Measurements from ENCODE around the gene GALNT6.

The GALNT6 gene

DNA sequence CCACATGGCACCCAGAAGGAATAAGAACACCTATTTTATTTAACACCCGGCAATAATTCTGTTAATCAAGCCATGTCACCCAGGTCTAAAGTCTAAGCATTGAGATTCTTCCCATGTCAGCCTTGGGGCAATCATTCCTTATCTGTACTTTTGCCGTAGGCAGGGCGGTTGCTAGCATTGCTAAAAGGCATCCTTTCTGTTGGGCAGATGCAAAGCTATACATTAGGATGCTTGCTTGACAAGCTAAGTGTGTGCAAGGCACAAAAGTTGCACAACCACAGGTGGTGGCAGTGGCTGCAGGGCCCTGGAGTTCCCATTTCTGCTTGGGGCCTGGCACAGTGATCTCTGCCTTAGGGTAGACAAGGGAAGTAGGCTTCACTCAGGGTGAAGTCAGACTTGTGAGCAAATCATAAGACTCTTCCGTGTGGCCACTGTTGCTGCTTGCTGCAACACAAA lies 12.5 kb upstream of the GALNT6 start:
- Histone ChIP-seq H3K9me3 (replicated peaks; ENCODE audit: low read length) (no peaks in the 10 kb centered on the region), H3K4me3 (ENCODE audit: low read length) (no peak overlapping the region), H3K36me3 (ENCODE audit: insufficient read depth, low read length) (no peaks in the 10 kb centered on the region), H3K4me1 (ENCODE audit: control insufficient read depth, insufficient read depth, low read length) (peaks cover 3% of the 10 kb centered on the region), H3K4me2 (ENCODE audit: low read length) (no peak overlapping the region), H3K27me3 (ENCODE audit: control insufficient read depth, insufficient read depth, low read length) (no peaks in the 10 kb centered on the region), H3K9ac (ENCODE audit: low read depth, low read length) (no peak overlapping the region)

DNA sequence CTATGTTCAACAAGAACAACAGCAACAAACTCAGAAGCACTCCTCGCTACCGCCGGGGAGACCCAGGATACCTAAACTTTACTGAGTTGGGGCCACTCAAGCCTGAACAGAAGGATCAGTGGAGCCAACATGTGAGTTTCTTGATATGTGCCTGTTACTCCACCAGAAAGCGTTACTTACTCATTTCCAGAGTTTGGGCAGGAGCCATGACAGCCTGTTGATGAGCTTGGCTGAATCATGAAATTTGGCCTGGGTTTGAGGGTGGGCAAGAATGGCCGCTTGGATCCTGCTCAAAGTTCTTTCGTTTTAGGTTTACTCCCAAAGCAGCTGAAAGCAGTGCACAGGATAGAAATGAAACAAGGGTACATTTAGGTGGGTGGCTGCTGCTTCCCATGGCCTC lies 12.0 kb upstream of the GALNT6 start:
- H3K4me3 ChIP-seq (ENCODE audit: low read length) = no peak overlapping the region
- H3K27me3 ChIP-seq (ENCODE audit: control insufficient read depth, insufficient read depth, low read length) = no peaks in the 10 kb centered on the region
- H3K9ac ChIP-seq (ENCODE audit: low read depth, low read length) = no peak overlapping the region
- H3K4me2 ChIP-seq (ENCODE audit: low read length) = no peak overlapping the region
- no peaks in the 10 kb centered on the region for H3K9me3 ChIP-seq (replicated peaks; ENCODE audit: low read length)
- no peaks in the 10 kb centered on the region for H3K36me3 ChIP-seq (ENCODE audit: insufficient read depth, low read length)
- peaks cover 3% of the 10 kb centered on the region for H3K4me1 ChIP-seq (ENCODE audit: control insufficient read depth, insufficient read depth, low read length)

DNA sequence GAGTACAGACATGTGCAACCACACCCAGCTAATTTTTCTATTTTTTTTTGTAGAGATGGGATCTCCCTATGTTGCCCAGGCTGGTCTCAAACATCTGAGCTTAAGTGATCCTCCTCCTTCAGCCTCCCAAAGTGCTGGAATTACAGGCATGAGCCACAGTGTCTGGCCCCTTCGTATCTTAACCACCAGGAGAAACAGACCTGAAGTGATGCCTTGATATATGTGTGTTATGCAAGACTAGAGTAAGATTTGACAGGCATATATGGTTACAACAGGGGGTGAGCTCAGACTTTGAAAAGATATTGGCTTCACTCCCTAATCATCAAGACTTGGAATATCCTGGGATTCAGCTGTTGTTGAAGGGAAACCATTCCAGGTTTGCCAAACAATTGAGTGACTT lies 10.7 kb upstream of the GALNT6 start:
- Histone ChIP-seq H3K36me3 (ENCODE audit: insufficient read depth, low read length) (no peaks in the 10 kb centered on the region), H3K9me3 (replicated peaks; ENCODE audit: low read length) (no peaks in the 10 kb centered on the region), H3K4me3 (ENCODE audit: low read length) (no peak overlapping the region), H3K4me1 (ENCODE audit: control insufficient read depth, insufficient read depth, low read length) (peaks cover 3% of the 10 kb centered on the region), H3K27me3 (ENCODE audit: control insufficient read depth, insufficient read depth, low read length) (no peaks in the 10 kb centered on the region), H3K4me2 (ENCODE audit: low read length) (no peak overlapping the region), H3K9ac (ENCODE audit: low read depth, low read length) (no peak overlapping the region)

DNA sequence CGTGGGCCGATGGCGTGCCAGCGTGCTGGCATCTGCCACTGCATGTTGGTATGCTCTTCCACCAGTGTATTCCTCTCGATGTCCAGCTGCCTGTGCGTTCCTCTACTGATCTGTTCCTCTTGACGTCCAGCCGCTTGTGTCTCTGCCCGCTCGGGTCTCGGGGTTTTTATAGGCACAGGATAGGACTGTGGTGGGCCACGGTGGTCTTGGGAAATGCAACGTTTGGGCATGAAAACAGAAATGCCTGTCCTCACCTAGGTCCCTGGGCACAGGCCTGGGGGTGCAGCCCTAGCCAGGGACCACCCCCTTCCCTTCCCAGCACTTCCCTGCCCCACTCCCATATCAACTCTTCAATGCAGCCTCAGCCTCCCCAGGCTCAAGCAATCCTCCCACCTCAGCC lies 10.3 kb upstream of the GALNT6 start:
- H3K4me1 ChIP-seq (ENCODE audit: control insufficient read depth, insufficient read depth, low read length) = peaks cover 3% of the 10 kb centered on the region
- no peak overlapping the region for H3K4me3 ChIP-seq (ENCODE audit: low read length)
- H3K27me3 ChIP-seq (ENCODE audit: control insufficient read depth, insufficient read depth, low read length) = no peaks in the 10 kb centered on the region
- H3K4me2 ChIP-seq (ENCODE audit: low read length) = no peak overlapping the region
- H3K9me3 ChIP-seq (replicated peaks; ENCODE audit: low read length) = no peaks in the 10 kb centered on the region
- no peaks in the 10 kb centered on the region for H3K36me3 ChIP-seq (ENCODE audit: insufficient read depth, low read length)
- no peak overlapping the region for H3K9ac ChIP-seq (ENCODE audit: low read depth, low read length)

DNA sequence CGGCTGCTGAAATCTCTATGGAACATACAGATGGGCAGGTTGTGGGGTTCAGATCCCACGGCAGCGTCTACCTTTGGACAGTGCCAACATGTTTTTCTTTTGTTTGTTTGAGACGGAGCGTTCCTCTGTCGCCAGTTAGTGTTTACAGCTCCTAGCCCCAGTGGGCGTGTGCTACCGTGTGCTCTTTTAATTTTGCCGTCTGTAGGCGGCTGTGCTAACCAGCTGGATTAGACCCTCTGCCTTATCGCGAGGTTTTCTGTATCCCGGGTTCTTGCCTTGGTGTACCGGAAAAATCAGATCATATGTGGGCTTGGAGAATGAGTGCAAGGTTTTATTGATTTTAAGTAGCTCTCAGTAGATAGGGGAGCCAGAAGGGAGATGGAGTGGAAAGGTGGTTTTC lies 9.8 kb upstream of the GALNT6 start:
- no peak overlapping the region for H3K4me3 ChIP-seq (ENCODE audit: low read length)
- H3K4me1 ChIP-seq (ENCODE audit: control insufficient read depth, insufficient read depth, low read length) = peaks cover 3% of the 10 kb centered on the region
- no peaks in the 10 kb centered on the region for H3K36me3 ChIP-seq (ENCODE audit: insufficient read depth, low read length)
- no peaks in the 10 kb centered on the region for H3K9me3 ChIP-seq (replicated peaks; ENCODE audit: low read length)
- no peak overlapping the region for H3K4me2 ChIP-seq (ENCODE audit: low read length)
- no peaks in the 10 kb centered on the region for H3K27me3 ChIP-seq (ENCODE audit: control insufficient read depth, insufficient read depth, low read length)
- no peak overlapping the region for H3K9ac ChIP-seq (ENCODE audit: low read depth, low read length)

DNA sequence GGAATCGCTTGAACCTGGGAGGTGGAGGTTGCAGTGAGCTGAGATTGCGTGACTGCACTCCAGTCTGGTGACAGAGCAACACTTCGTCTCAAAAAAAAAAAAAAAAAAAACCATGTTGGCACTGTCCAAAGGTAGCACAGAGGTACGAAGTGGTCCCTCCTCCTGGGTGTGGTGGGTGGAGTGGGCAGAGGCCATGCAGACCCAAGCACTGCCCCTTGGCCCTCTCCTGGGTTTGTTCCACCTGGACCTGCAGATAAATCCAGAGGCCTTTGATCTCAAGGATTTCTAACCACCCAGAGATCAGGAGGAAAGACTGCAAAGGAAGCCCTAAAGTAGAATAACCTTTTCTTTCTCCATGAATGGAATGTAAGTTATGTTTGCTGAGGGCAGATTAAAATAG lies 8.7 kb upstream of the GALNT6 start:
- Histone ChIP-seq H3K36me3 (ENCODE audit: insufficient read depth, low read length) (no peaks in the 10 kb centered on the region), H3K9me3 (replicated peaks; ENCODE audit: low read length) (no peaks in the 10 kb centered on the region), H3K9ac (ENCODE audit: low read depth, low read length) (no peak overlapping the region), H3K4me3 (ENCODE audit: low read length) (no peak overlapping the region), H3K27me3 (ENCODE audit: control insufficient read depth, insufficient read depth, low read length) (no peaks in the 10 kb centered on the region), H3K4me1 (ENCODE audit: control insufficient read depth, insufficient read depth, low read length) (peaks cover 10% of the 10 kb centered on the region), H3K4me2 (ENCODE audit: low read length) (no peak overlapping the region)

DNA sequence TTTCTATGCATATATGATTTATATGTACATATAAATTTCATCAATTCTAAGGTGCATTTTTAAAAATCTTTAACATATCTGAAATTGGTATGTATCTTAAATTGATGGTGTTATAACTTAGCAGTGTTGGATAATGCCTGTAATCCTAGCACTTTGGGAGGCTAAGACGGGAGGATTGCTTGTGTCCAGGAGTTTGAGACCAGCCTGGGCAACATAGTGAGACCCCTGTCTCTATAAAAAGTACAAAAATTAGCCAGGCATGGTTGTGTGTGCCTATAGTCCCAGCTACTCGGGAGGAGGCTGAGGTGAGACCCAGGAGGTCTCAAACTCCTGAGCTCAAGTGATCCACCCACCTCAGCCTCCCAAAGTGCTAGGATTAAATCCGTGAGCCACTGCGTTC lies 6.5 kb upstream of the GALNT6 start:
- H3K4me1 ChIP-seq (ENCODE audit: control insufficient read depth, insufficient read depth, low read length) = peaks cover 20% of the 10 kb centered on the region
- no peak overlapping the region for H3K4me3 ChIP-seq (ENCODE audit: low read length)
- H3K27me3 ChIP-seq (ENCODE audit: control insufficient read depth, insufficient read depth, low read length) = no peaks in the 10 kb centered on the region
- no peaks in the 10 kb centered on the region for H3K9me3 ChIP-seq (replicated peaks; ENCODE audit: low read length)
- no peak overlapping the region for H3K4me2 ChIP-seq (ENCODE audit: low read length)
- H3K36me3 ChIP-seq (ENCODE audit: insufficient read depth, low read length) = no peaks in the 10 kb centered on the region
- H3K9ac ChIP-seq (ENCODE audit: low read depth, low read length) = no peak overlapping the region

DNA sequence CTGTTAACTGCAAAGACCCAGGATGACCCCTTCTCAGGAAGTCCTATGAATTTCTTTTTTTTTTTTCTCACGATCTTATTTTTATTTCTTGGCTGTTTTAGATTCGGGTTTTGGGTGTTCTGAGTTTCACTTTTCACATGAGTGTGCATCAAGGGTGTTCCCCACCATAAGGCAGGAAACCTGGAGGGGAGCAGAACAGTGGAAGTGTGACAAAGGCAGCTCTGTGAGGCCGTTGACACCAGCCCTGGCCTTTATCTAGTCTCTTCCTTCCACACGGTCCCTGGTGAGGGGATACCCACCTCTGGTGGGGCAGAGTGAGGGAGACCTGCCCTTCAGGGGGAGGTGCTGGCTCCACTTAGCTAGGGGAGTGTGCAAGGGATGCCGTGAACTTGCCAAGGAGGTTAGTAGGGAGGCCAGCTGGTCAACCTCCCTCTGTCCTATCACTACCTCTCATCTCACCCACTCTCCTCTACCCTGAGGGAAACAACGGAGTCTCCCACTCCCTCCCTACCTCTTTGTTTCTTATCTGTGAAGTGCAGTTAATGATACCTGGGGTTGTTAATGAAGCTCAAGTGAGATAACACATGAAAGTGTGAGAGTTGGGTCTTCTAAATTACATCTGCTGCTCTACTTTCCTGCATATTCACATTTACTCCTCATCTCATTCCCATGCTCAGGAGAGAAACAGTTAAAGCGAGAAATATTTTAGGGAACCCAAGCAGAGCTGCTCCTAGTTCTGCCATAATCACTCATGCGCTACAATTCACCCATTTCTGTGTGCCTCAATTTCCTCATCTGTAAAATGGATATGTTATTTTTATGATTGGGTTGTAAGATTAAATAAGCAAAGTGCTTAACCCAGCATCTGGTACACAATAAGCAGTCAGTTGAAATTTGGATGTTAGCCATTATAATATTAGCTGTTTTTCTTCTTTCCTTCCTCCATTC lies 4.4 kb upstream of the GALNT6 start:
- H3K4me3 ChIP-seq (ENCODE audit: low read length) = no peak overlapping the region

DNA sequence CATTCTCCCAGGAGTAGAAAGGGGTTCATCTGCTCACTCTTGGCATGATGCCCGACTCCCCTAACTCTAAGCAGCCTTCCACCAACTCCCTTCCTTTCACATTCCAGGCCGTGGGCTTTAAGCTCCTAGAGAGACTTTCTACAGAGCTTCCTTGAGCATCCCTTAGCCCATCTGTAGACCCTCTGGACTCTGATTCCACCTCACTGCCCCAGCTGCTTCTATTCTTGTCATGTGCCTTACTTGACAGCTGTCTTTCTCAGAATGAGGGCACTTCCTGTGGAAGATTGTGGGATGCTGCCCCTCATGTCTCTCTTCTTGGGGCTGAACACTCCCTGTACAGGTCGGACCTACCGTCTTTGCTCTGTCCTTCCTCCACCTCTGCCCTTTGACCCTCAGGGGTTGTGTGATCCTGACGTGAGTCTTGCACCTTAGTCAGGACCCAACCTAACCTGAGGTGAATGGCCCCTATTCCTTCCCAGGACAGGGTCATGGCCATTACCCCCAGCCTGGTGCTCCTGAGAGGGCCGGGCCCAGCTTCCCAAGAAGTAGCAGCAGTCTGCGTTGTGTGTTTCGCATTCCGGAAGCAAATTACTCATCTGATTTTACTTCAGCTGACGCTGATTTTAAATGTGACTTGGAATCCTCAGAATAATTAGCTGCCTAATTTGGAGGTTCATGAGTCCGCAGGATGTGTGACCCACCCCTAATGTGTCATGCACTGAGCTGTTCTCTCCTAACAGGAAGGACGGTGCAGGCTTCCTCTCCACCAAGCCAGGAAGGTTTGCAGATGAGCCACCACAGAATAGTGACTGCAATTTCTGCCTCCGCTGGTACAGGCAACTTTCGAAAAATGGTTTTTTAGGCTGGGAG lies 2.7 kb upstream of the GALNT6 start:
- Histone ChIP-seq H3K4me3 (ENCODE audit: low read length) (peak overlapping the region; percentile 9), H3K9ac (ENCODE audit: low read depth, low read length) (peak overlapping the region; percentile 9), H3K27me3 (ENCODE audit: control insufficient read depth, insufficient read depth, low read length) (no peaks in the 10 kb centered on the region), H3K4me2 (ENCODE audit: low read length) (peak overlapping the region; percentile 29), H3K36me3 (ENCODE audit: insufficient read depth, low read length) (no peaks in the 10 kb centered on the region), H3K4me1 (ENCODE audit: control insufficient read depth, insufficient read depth, low read length) (peaks cover 39% of the 10 kb centered on the region), H3K9me3 (replicated peaks; ENCODE audit: low read length) (no peaks in the 10 kb centered on the region)

More for the DNA sequence above, 4.4 kb upstream of the GALNT6 start:
- Histone ChIP-seq H3K27me3 (ENCODE audit: control insufficient read depth, insufficient read depth, low read length) (no peaks in the 10 kb centered on the region), H3K4me1 (ENCODE audit: control insufficient read depth, insufficient read depth, low read length) (peaks cover 31% of the 10 kb centered on the region), H3K9ac (ENCODE audit: low read depth, low read length) (no peak overlapping the region), H3K9me3 (replicated peaks; ENCODE audit: low read length) (no peaks in the 10 kb centered on the region), H3K36me3 (ENCODE audit: insufficient read depth, low read length) (no peaks in the 10 kb centered on the region), H3K4me2 (ENCODE audit: low read length) (no peak overlapping the region)

DNA sequence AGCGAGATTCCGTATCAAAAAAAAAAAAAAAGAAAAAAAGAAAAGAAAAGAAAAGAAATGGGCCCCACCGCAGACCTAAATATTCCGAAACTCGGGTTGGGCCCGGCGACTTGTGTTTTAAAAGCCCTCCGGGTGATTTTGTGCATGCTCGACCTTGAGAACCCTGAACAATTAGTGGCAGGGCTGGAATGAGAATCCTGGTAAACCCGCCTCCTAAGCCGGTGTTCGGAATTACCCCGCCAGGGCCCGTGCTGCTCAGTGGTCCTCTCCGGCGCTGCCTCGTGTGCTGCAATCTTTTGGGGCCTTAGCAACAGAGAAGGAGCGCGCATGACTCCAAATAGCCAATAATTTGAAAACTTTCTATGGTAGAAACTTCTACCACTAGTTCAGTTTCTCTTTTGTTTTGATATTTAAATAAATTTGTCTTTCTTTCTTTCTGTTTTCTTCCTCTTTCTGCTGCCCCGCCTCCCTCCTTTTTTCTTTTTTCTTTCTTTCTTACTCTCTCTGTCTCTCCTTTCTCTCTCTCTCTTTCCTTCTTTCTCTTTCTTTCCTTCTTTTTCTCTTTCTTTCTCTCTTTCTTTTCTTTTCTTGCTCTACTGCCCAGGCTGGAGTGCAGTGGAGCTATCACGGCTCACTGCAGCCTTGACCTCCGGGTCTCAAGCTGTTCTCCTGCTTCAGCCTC lies 1.5 kb upstream of the GALNT6 start:
- no peak overlapping the region for H3K9ac ChIP-seq (ENCODE audit: low read depth, low read length)
- no peaks in the 10 kb centered on the region for H3K9me3 ChIP-seq (replicated peaks; ENCODE audit: low read length)
- H3K4me2 ChIP-seq (ENCODE audit: low read length) = no peak overlapping the region
- no peak overlapping the region for H3K4me3 ChIP-seq (ENCODE audit: low read length)
- H3K27me3 ChIP-seq (ENCODE audit: control insufficient read depth, insufficient read depth, low read length) = no peaks in the 10 kb centered on the region
- H3K36me3 ChIP-seq (ENCODE audit: insufficient read depth, low read length) = no peaks in the 10 kb centered on the region
- H3K4me1 ChIP-seq (ENCODE audit: control insufficient read depth, insufficient read depth, low read length) = peaks cover 49% of the 10 kb centered on the region

DNA sequence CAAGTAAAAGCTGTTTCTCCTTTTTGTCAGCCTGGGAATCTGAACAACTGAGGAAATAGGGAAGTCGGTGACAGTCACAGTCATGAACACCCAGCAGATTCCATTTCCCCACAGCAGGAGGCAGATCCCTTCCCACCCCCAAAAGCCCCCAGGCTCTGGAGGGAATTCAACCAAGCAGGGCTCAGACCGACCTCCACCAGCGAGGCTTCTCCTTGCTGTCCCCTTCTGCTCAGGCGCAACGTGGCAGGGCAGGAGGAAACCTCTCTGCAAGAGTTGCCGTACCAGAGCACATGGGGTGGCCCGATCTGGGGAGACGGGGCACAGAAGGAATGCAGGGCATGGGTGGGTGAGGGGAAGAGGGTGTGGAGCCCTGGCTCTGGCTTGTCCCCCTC lies 319 bp downstream of the GALNT6 start:
- Histone ChIP-seq H3K9ac (ENCODE audit: low read depth, low read length) (peak overlapping the region; percentile 52), H3K36me3 (ENCODE audit: insufficient read depth, low read length) (no peaks in the 10 kb centered on the region)

More for the DNA sequence above, 319 bp downstream of the GALNT6 start:
- Histone ChIP-seq H3K4me1 (ENCODE audit: control insufficient read depth, insufficient read depth, low read length) (peaks cover 50% of the 10 kb centered on the region), H3K27me3 (ENCODE audit: control insufficient read depth, insufficient read depth, low read length) (no peaks in the 10 kb centered on the region), H3K4me3 (ENCODE audit: low read length) (peak overlapping the region; percentile 67), H3K4me2 (ENCODE audit: low read length) (peak overlapping the region; percentile 77), H3K9me3 (replicated peaks; ENCODE audit: low read length) (no peaks in the 10 kb centered on the region)
